Esophagus (tissue), 2 donors: ENCODE results near the gene ABHD17C. TPM values are rescaled to one million over a fixed set of nuclear protein-coding genes. Genes with fewer than 3 reads are reported as not detected.

Experiments
- H3K27ac ChIP-seq, 2 donors: one replicate each; pipeline ENCODE4 v1.5.1; 2013; ENCODE audit warnings: low read depth in 2 of 2, mild to moderate bottlenecking in 2 of 2, inconsistent platforms in 1 of 2, low read length in 1 of 2, moderate library complexity in 1 of 2
- H3K27me3 ChIP-seq, 2 donors: one replicate each; pipeline ENCODE4 v1.6.1; 2013; ENCODE audit warnings: low read length in 2 of 2, control low read depth in 1 of 2, mild to moderate bottlenecking in 1 of 2; ENCODE audit not compliant: insufficient read depth in 2 of 2, control insufficient read depth in 1 of 2
- H3K36me3 ChIP-seq, 2 donors: one replicate each; pipeline ENCODE4 v1.6.1; 2013; ENCODE audit warnings: low read length in 1 of 2; ENCODE audit not compliant: control insufficient read depth in 2 of 2, insufficient read depth in 2 of 2
- H3K4me1 ChIP-seq, 2 donors: one replicate each; pipeline ENCODE4 v1.6.1; 2013; ENCODE audit warnings: low read length in 1 of 2; ENCODE audit not compliant: control insufficient read depth in 2 of 2, insufficient read depth in 2 of 2
- H3K4me3 ChIP-seq, 2 donors: one replicate each; pipeline ENCODE4 v1.5.1; 2013; ENCODE audit warnings: low read length in 2 of 2, mild to moderate bottlenecking in 2 of 2, low read depth in 1 of 2, moderate library complexity in 1 of 2
- H3K9me3 ChIP-seq, 2 donors: one replicate each; pipeline ENCODE4 v1.6.1; 2013; ENCODE audit warnings: mild to moderate bottlenecking in 2 of 2, low read depth in 1 of 2, low read length in 1 of 2, moderate library complexity in 1 of 2; ENCODE audit not compliant: control insufficient read depth in 2 of 2, insufficient read depth in 1 of 2
- WGBS, 2 donors: extraction: QIAGEN DNeasy Blood & Tissue Kit; methylation state at CpG; one replicate each; pipeline ENCODE4 v1.1.7; 2013; 5-methylcytosine and 5-hydroxymethylcytosine counted together
- polyA plus RNA-seq, 2 donors: library from polyadenylated mRNA; stranded (reverse); fragments of 200-250 nt; gene quantifications; one replicate each; pipeline ENCODE4 v1.2.3, GENCODE V29; 2013
- donor health status: healthy with polysubstance abuse.
- donor health status: Bipolar disorder and iron deficiency.

The ABHD17C gene
- polyA plus RNA-seq, 2 donors, result 26.6 to 27.3 TPM

DNA sequence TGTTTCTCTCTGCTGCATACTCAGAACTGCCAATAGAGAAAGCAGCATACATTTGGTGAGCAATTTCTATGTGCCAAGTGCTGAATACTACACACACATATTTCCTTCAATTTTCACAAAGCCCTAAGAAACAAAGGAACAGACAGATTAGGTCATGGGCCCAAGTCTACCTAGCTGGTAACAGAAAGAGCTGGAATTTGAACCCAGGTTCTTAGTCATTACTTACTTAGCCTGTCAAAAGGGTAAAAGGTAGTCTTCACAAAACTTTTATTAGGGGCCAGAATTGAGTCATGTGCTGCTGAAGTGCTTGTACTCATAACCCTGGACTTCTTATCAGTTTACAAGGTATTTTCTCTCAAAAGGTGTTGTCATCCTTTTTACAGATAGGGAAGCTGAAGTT lies 10.4 kb upstream of the ABHD17C start:
- H3K27me3 ChIP-seq, result no peaks in the 10 kb centered on the region
- no peak overlapping the region for H3K4me3 ChIP-seq
- H3K36me3 ChIP-seq, result no peaks in the 10 kb centered on the region
- H3K9me3 ChIP-seq, result no peaks in the 10 kb centered on the region
- no peaks in the 10 kb centered on the region for H3K4me1 ChIP-seq
- no peak overlapping the region for H3K27ac ChIP-seq

DNA sequence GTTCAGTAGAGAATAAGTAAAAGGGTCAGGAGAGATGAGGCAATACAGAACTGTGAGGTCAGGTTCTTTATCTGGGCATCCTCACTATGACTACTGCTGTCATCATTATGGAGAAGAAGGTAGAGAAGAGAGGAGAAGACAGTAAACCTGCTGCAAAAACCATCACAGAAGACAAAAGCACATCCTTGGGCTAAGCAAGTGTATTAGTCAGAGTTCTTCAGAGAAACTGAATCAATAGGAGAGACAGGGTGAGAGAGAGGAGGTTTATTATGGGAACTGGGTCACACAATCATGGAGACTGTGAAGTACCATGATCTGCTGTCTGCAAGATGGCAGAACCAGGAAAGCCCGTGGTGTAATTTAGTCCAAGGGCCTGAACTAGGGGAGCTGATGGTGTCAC lies 9.5 kb upstream of the ABHD17C start:
- H3K9me3 ChIP-seq, result no peaks in the 10 kb centered on the region
- 89 to 95% methylated on average over 1 of the region's 1 CpG for WGBS, 2 donors
- H3K27me3 ChIP-seq, result no peaks in the 10 kb centered on the region
- H3K27ac ChIP-seq, result no peak overlapping the region
- no peaks in the 10 kb centered on the region for H3K36me3 ChIP-seq
- no peaks in the 10 kb centered on the region for H3K4me1 ChIP-seq
- no peak overlapping the region for H3K4me3 ChIP-seq

DNA sequence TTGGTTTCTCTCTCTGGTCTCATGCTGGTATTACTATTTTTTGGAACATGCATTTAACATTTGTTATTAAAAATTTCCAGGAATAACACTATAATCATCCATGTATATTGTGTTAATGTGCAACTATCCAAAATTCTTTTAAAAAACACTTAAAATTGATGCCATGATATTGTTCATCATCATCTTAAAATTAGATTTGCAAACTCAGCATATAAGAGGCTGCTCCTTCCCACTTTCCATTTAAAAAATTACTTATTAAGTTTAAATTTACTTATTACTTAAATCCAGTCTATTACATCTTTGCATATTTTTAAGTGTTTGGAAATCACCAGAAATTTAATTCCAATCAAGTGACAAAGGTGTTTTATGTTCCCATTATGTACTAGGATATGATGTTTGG lies 5.8 kb upstream of the ABHD17C start:
- Histone ChIP-seq H3K4me3 (no peak overlapping the region), H3K4me1 (no peaks in the 10 kb centered on the region), H3K27ac (no peak overlapping the region), H3K9me3 (no peaks in the 10 kb centered on the region), H3K27me3 (no peaks in the 10 kb centered on the region), H3K36me3 (no peaks in the 10 kb centered on the region)

- Histone ChIP-seq H3K9me3 (no peaks in the 10 kb centered on the region), H3K36me3 (no peaks in the 10 kb centered on the region), H3K27ac (no peak overlapping the region), H3K4me3 (no peak overlapping the region), H3K4me1 (no peaks in the 10 kb centered on the region), H3K27me3 (no peaks in the 10 kb centered on the region)
- 75 to 80% methylated on average over 5 of the region's 5 CpGs for WGBS, 2 donors
Measured at GRCh38 chr15:80689716-80690115, 5.4 kb upstream of the ABHD17C start.

DNA sequence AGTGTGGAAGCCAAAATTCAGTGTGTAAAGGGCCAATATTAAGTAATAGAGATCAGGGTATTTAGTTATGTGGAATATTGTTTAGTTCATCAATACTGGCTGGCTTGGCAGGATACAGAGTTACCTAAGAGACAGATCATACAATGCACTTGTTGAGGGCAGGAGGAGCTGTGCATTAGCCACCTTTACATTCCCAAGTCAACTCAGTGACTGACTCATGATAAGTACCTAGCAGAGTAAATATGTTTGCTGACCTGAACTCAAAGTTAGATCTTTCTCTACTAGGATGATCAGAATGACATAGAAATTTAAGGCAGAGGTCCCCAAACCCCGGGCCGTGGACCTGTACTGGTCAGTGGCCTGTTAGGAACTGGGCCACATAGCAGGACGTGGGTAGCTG lies 3.5 kb upstream of the ABHD17C start:
- Histone ChIP-seq H3K4me1 (no peaks in the 10 kb centered on the region), H3K4me3 (no peak overlapping the region), H3K27ac (peak overlapping the region in 1 of 2 donors; percentile 11), H3K36me3 (no peaks in the 10 kb centered on the region), H3K27me3 (no peaks in the 10 kb centered on the region), H3K9me3 (no peaks in the 10 kb centered on the region)
- 87 to 93% methylated on average over 3 of the region's 3 CpGs for WGBS, 2 donors

DNA sequence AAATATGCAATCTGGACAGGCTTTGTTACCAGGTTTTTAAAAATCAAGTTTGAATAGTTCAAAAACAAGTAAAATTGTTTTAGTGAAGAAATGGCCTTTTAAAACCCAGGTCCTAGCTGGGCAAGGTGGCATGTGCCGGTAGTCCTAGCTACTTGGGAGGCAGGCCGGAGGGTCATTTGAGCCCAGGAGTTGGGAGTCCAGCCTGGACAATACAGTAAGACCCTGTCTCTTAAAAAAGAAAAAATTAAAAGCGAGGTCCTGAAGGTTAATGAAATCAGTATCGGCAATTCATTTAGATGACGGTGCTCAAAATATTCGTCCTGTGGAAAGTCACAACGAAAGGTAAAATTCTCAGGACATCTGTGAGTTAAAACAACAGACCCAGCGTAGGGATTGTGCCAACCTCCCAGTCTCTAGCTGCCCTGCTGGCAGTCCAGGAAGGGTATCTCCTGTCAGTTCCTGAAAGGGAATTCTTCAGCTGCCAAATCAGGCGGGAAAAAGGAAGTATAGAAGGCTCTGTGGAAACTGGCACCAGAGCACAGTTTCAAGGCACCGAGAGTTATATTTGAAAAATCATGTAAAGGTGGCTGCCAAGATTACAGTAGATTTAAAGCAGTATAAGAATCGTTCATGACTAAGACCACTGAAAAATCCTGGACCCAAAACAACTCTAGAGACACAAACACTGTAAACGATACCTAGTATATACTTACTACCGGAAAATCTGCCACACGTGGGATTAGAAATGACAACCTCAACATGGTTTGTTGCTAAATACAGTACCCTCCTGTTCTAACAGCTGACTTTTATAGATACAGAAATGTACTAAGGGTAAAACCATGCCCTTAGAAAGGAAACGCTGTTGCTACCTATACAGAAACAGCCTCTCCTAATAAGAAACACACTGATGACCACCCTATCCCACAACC lies 1.2 kb upstream of the ABHD17C start:
- H3K9me3 ChIP-seq, result no peaks in the 10 kb centered on the region
- H3K4me3 ChIP-seq, result peak overlapping the region; percentile 69 to 79
- WGBS, 2 donors, result 30 to 33% methylated on average over 15 of the region's 15 CpGs
- H3K36me3 ChIP-seq, result no peaks in the 10 kb centered on the region
- H3K4me1 ChIP-seq, result no peaks in the 10 kb centered on the region
- no peaks in the 10 kb centered on the region for H3K27me3 ChIP-seq
- peak overlapping the region; percentile 87 to 95 for H3K27ac ChIP-seq

DNA sequence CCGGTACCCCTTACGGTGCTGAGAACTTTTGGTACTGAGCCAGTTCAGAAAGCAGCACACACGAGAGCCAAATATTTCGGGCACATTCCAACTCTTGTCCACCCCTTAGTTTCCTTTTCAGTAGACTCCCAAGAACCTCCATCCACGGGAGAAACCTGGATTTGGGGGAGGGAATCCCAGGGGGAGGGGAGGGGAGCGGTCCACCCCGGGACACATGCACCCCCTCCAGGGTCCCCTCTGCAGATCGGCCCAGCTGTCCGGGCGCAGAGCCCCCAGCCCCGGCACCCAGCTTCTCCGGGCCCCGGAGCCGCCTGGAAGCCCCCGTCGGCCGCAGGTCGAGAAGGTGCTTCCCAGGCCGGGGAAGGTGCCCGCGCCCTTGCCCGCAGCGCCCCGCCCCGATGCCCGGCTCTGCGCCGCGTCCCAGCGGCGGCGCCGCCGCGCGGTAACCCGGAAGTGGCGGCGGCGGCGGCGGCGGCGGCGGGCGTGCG lies 455 bp upstream of the ABHD17C start:
- Histone ChIP-seq H3K27ac (peak overlapping the region; percentile 87 to 95), H3K36me3 (no peaks in the 10 kb centered on the region), H3K27me3 (no peaks in the 10 kb centered on the region), H3K4me3 (peak overlapping the region; percentile 69 to 79), H3K9me3 (no peaks in the 10 kb centered on the region), H3K4me1 (no peaks in the 10 kb centered on the region)
- WGBS, 2 donors, result 0 to 1% methylated on average over 25 to 47 of the region's 47 CpGs

DNA sequence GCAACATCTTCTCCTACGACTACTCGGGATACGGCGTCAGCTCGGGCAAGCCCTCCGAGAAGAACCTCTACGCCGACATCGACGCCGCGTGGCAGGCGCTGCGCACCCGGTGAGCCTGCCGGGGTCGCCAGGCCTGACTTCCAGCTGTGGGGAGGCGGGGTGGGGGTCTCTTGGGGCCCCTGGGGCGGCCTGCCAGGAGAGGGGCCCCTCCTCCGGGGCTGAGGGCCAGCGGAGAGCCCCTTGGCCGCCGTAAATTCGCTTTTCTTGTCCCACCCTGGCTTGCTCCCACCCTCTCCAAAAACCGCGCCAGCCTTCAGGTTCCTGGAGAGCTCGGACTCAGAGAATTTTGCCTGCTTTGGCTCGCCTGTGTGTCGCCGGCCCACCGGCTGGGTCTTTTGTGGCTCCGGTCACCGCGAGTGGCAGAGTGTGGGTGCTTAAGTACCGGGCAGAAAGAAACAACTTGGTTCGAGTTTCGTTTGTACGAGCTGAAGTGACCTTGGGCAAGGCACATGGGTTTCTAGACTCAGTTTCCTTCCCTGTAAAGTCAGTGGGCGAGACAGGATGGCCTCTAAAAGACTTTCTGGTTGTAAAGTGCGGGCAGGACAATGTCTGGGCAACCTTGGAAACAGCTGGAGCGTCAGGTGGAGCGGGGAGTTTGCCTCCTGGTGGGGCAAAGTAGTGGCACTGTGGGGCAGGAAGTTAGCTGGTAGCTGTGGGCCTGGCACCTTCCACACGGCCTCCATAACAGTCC lies 976 bp downstream of the ABHD17C start:
- Histone ChIP-seq H3K4me3 (peak overlapping the region; percentile 79 to 87), H3K36me3 (no peaks in the 10 kb centered on the region), H3K9me3 (no peaks in the 10 kb centered on the region), H3K4me1 (peaks cover 0 to 3% of the 10 kb centered on the region in 2 donors), H3K27me3 (no peaks in the 10 kb centered on the region), H3K27ac (peak overlapping the region; percentile 87 to 95)
- WGBS, 2 donors, result 3% methylated on average over 43 of the region's 43 CpGs

DNA sequence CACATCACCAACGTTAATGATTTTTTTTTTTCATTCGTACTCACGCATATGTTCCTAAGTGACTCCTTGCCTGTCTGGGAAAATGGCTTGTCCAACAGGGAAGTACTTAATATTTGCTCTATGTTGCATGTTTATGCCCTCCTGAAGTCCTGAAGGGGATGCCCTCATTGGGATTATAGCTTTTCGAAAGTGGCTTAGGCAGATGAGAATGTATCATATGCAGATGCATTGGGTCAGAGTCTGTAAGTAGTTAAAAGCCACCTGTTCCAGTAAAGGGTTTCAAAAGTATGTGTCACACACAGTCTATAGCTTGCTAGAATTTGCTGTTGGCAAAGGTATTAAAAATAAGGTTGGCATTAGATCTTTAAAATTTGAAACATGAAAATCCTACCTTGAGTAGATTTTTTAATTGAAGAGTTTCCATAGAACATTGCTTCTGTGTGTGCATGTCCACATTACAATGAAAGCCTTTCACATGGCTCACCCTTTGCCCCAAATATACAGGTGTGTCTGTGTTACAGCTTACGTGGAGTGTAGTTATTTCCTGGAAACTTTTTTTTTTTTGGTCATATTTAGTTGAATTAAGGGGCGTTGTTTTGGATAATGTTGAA lies 2.1 kb downstream of the ABHD17C start:
- Histone ChIP-seq H3K27ac (no peak overlapping the region), H3K4me1 (peaks cover 0 to 3% of the 10 kb centered on the region in 2 donors), H3K36me3 (no peaks in the 10 kb centered on the region), H3K27me3 (no peaks in the 10 kb centered on the region), H3K9me3 (no peaks in the 10 kb centered on the region), H3K4me3 (peak overlapping the region; percentile 79 to 87)
- 47 to 49% methylated on average over 6 of the region's 6 CpGs for WGBS, 2 donors
